ENCODE measurements around the gene TRMT11.
"Not testable (repeated sequence)": the region's sequence is repeated elsewhere in the genome, so short reads cannot be mapped to it uniquely, and the experiment has no call there.

TRMT11 gene

DNA sequence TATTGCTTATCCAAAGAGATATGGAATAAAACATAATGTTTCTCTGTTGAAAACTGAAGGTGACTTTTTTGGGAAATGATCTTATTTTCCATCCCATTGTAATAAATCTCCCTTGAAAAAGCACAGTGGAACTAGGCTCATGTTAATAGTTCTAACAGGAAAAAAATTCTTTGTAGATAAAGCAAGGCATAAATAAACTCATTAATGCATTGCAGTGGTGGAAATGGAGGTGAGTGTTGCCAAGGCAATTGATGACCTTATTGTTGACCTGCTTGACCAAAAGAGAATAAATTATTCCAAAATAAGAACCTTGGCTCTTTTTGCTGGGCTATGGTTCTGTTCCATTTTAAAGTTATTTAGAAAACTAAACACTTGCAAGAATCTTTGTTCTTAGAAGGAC is 55.2 kb downstream of the TRMT11 start:
- no peak for DNase-seq (ENCODE audit: low read depth in 2 of 3, low spot score in 2 of 3)

DNA sequence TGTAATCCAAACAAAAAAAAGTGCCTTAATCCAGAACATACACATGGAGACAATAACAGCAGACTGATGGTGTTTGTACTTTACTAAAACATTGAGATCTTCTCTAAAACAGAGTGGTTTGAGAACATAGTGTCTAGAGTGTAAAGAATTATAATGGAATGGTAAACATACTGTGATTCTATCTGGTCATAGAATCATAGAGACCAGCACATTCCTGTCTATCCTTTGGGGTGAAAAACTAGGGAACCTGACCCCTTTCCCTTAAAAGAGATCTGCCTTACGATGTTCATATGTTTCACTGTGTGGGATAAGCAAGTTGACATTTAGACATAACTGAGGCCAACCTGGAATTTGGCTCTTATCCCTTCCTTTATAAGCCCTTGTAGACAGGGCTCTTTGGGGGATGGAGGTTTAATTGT is 55.7 kb downstream of the TRMT11 start:
- no peak for DNase-seq (ENCODE audit: low read depth in 2 of 3, low spot score in 2 of 3)

DNA sequence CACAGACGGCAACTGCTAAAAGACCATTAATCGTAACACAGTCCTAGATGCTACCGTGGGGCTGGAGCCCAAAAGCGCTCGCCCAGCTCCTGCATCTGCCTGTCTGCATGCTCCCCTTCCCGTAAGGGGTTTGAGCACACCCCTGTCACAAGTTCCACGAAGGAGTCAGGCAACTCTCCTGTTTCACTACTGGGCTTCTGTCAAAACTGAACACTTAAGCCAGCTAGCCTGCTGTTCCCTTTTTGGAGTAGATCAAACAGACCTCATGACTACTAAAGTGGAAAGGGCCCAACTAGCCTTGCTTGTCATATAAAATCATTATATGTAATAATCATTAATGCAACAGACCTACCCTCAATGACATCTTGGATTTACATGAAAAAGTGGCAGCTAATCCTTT is 61.3 kb downstream of the TRMT11 start:
- DNase-seq (ENCODE audit: low read depth in 2 of 3, low spot score in 2 of 3), result no peak

DNA sequence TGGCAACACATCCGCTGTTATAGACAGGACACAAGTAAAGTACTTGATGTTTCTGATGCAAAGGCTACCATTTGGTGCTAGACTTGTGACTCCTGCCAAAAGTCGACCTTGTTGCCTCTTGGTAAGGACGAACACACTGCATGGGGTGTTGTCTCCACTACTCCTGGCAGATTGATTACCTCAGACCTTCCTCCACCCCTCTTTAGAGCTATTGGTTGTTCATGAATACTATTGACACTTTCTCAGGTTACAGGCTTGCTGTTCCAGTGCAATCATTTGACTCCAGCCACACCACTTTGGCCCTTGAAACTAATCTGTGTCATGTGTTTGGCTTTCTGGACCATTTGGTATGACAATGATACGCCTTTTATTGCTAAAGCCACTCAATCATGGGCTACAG is 62.3 kb downstream of the TRMT11 start:
- DNase-seq (ENCODE audit: low read depth in 2 of 3, low spot score in 2 of 3), result no peak

GRCh38 chr6:126050795-126051194 is 64.5 kb downstream of the TRMT11 start:
- DNase-seq (ENCODE audit: low read depth in 2 of 3, low spot score in 2 of 3), result no peak

GRCh38 chr6:126051791-126052190 is 65.5 kb downstream of the TRMT11 start:
- no peak for DNase-seq (ENCODE audit: low read depth in 2 of 3, low spot score in 2 of 3)

DNA sequence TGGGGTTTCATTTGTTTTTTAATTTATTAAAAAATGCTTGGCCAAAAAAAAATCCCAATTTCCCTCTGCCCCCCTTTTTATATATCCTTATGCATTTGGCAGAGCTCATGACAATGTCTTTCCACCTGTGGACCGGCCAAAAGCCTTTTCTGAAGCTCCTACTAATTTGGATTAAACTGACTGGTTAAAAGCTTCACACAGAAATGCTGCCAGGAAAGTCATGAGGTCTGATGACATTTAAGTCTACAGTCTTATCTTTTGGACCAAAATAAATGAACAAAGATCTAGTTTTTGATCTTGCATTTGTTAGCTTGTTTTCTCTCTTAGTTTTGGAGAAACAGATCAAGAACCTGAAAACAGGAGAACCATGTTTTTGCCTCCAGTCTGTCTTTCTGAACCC is 66.1 kb downstream of the TRMT11 start:
- no peak for DNase-seq (ENCODE audit: low read depth in 2 of 3, low spot score in 2 of 3)

GRCh38 chr6:126054258-126054702 is 67.9 kb downstream of the TRMT11 start:
- no peak for DNase-seq (ENCODE audit: low read depth in 2 of 3, low spot score in 2 of 3)

- no peak for DNase-seq (ENCODE audit: low read depth in 2 of 3, low spot score in 2 of 3)
These were observed 68.5 kb downstream of the TRMT11 start for GRCh38 chr6:126054802-126055201.

- DNase-seq (ENCODE audit: low read depth in 2 of 3, low spot score in 2 of 3), result no peak
These were observed 69.1 kb downstream of the TRMT11 start for GRCh38 chr6:126055449-126055848.

DNA sequence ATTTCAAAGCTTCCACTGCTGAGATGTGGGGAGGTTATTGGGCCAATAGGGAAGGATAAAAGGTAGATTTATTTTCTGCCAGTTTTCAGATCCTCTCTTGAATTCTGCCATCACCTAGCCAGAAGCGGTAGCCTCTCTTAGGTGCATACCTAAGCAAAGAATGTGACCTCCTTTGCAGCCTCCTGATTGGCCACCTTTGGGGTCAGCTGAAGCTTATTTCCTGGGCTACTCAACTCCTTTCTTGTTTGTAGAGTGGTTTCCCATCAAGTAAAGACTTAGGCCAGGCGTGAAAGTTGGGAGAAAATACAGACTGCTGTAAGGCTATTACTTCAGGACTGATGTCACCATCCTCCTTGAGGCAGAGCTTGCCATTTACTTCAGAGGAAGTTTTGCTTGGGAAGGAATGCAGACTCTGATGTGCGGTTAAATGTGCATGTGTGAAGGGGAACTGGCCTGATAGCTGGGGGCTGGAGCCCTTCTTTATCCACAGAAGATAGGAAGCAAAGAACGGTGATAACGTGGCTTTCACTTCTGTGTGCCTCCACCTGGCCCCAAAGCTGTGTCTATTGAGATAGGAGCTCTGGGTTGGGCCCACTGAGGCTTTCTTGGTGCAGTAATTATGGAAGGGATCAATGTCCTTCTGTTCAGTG is 70.1 kb downstream of the TRMT11 start:
- no peak for DNase-seq (ENCODE audit: low read depth in 2 of 3, low spot score in 2 of 3)

- DNase-seq (ENCODE audit: low read depth in 2 of 3, low spot score in 2 of 3), result not testable (repeated sequence)
These were observed 71.7 kb downstream of the TRMT11 start for GRCh38 chr6:126058085-126058484.

- DNase-seq (ENCODE audit: low read depth in 2 of 3, low spot score in 2 of 3), result no peak
These were observed 74.1 kb downstream of the TRMT11 start for GRCh38 chr6:126060400-126060799.

DNA sequence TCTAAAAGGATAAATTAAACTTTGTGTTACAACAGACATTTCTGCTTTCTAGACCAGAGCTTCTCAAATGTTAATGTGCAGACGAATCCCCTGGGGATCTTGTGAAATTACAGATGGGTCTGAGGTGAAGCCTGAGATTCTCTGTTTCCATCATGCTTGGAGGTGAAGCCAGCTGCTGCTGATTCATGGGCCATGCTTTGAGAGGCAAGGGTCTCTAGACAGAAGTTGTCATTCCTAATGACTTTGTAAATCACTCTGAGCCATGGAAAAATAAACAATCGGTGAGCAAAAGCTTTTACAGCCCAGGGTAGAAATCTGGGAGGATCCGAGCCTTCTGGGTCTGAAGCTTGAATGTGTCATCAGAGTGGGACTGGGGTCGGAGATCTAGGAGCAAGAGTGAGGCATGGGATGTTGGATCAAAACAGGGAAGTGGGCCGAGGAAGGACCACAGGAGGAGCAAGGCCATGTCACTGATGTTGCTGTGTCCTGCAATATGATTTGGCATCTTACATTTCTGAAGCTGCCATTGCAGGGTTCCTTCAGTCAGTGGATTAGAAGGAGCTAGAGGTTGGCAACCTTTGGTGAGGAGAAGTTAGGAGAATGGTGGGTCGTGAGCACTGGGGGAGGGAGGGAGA is 77.3 kb downstream of the TRMT11 start:
- DNase-seq (ENCODE audit: low read depth in 2 of 3, low spot score in 2 of 3), result no peak

GRCh38 chr6:126064257-126064747 is 78.0 kb downstream of the TRMT11 start:
- DNase-seq (ENCODE audit: low read depth in 2 of 3, low spot score in 2 of 3), result no peak

- DNase-seq (ENCODE audit: low read depth in 2 of 3, low spot score in 2 of 3), result no peak
These were observed 78.5 kb downstream of the TRMT11 start for GRCh38 chr6:126064748-126065401.

GRCh38 chr6:126066053-126067048 is 80.0 kb downstream of the TRMT11 start:
- DNase-seq (ENCODE audit: low read depth in 2 of 3, low spot score in 2 of 3), result no peak

DNA sequence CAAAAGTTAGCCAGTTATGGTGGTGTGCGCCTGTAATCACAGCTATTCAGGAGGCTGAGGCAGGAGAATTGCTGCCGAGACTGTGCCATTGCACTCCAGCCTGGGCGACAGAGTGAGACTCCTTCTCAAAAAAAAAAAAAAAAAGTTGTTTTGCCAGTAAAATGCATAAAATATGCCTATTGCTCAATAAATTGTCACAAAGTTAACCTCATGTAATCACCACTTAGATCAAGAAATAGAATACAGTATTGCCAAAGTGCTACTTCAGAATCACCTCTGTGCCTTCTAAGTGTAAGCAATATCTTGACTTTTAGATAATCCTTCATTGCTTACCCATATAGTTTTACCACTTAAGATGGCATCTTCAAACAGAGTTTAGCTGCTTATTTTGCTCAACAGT is 80.7 kb downstream of the TRMT11 start:
- DNase-seq (ENCODE audit: low read depth in 2 of 3, low spot score in 2 of 3), result no peak

GRCh38 chr6:126069449-126069848 is 83.1 kb downstream of the TRMT11 start:
- DNase-seq (ENCODE audit: low read depth in 2 of 3, low spot score in 2 of 3), result no peak

DNA sequence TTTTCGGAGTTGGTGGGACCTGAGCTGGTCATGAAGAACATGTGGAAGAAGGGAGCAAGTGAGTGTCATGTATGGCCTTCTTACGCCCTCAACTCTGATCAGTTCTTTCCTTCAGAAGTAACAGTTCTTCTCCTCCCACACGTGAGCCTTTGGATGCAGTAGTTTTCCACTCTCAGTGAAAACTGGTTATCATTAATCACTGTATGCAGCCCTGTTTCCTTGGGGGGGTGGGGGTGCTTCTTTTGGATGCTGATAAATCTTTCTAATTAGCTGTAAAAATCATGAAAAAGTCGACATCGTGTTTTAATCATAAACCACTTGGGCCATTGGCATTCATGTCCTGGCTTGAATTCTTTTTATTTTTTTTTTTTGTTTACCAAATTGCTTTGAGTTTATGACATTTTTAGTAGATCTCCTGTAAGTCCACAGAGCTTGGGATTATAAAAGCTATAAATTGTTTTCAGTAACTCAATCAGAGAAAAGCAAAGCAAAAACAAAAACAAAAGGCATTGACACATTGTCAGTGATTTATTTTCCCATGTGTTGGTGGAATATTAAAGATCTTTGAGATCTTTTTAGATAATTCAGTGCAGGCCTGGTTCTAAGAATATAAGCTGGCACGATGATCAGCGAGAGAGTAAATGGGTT is 84.8 kb downstream of the TRMT11 start:
- DNase-seq (ENCODE audit: low read depth in 2 of 3, low spot score in 2 of 3), result no peak

DNA sequence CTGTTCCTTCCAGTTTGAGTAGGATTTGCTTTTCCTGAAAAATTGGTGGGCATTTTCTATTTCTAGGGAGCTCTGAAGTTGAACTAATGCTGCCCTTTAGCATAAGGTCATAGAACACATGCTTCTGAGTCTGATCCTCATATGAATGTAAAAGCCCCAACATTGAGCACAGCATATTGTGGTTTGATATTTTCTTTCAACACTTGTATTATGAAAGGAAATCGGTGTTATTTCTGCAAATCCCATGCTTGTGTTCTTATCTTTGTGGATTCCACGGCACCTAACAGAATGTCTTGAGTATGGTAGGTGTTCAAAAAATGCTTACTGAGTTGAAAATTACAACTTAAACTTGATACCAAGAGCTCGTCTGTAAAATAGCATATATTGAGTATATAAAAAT is 85.8 kb downstream of the TRMT11 start:
- DNase-seq (ENCODE audit: low read depth in 2 of 3, low spot score in 2 of 3), result no peak
